Neural cell (in vitro differentiated cells): Measurements from ENCODE around the gene RUNX1. TPM values are rescaled to one million over a fixed set of nuclear protein-coding genes. Genes with fewer than 3 reads are reported as not detected.

Experiments
- H2AFZ ChIP-seq: fragments of 200-600, 300-800 bp; sonication (generic), shearing (Covaris generic); 2 replicates; pipeline ENCODE4 v1.6.0; 2014; ENCODE audit warnings: low read depth, mild to moderate bottlenecking, antibody characterized with exemption, low read length, moderate library complexity
- H3F3A ChIP-seq: fragments of 200-600 bp; shearing (Covaris generic); 2 replicates; pipeline ENCODE4 v1.6.1; 2016; ENCODE audit warnings: mild to moderate bottlenecking, moderate library complexity, mixed read lengths, antibody characterized with exemption, low read length; ENCODE audit not compliant: insufficient read depth, poor library complexity, severe bottlenecking
- H3K27ac ChIP-seq: fragments of 200-600, 300-800 bp; sonication (generic), shearing (Covaris generic); 2 replicates; pipeline ENCODE4 v1.5.1; 2014; ENCODE audit warnings: mild to moderate bottlenecking, low read length, moderate library complexity
- H3K27me3 ChIP-seq: fragments of 300-800, 200-600 bp; sonication (generic), shearing (Covaris generic); 2 replicates; pipeline ENCODE4 v1.6.0; 2014; ENCODE audit warnings: mild to moderate bottlenecking, low read depth, low read length, moderate library complexity; ENCODE audit not compliant: insufficient read depth
- H3K36me3 ChIP-seq: fragments of 300-800, 200-600 bp; sonication (generic), shearing (Covaris generic); 2 replicates; pipeline ENCODE4 v1.5.1; 2014; ENCODE audit warnings: mild to moderate bottlenecking, antibody characterized with exemption, low read length, moderate library complexity; ENCODE audit not compliant: insufficient read depth
- H3K4me2 ChIP-seq: fragments of 300-800, 200-600 bp; sonication (generic), shearing (Covaris generic); 2 replicates; pipeline ENCODE4 v1.6.0; 2014; ENCODE audit warnings: mild to moderate bottlenecking, low read length
- H3K4me3 ChIP-seq: fragments of 300-800, 200-600 bp; sonication (generic), shearing (Covaris generic); 2 replicates; pipeline ENCODE4 v1.5.1; 2014; ENCODE audit warnings: mild to moderate bottlenecking, low read length, moderate library complexity
- H3K79me2 ChIP-seq: fragments of 200-600 bp; shearing (Covaris generic); replicated peaks from 2 replicates; pipeline ENCODE4 v1.6.0; 2014; ENCODE audit warnings: mild to moderate bottlenecking, low read length, moderate library complexity; ENCODE audit not compliant: insufficient read depth
- H3K9ac ChIP-seq: fragments of 300-800, 200-600 bp; sonication (generic), shearing (Covaris generic); 2 replicates; pipeline ENCODE4 v1.6.1; 2016; ENCODE audit warnings: mild to moderate bottlenecking, low read length, mixed read lengths
- H3K9me2 ChIP-seq: fragments of 200-600 bp; shearing (Covaris generic); 2 replicates; pipeline ENCODE4 v1.6.1; 2016; ENCODE audit warnings: mild to moderate bottlenecking, low read length, mixed read lengths; ENCODE audit not compliant: insufficient read depth
- H3K9me3 ChIP-seq: fragments of 200-600, 300-800 bp; sonication (generic), shearing (Covaris generic); 2 replicates; pipeline ENCODE4 v1.6.1; 2016; ENCODE audit warnings: mild to moderate bottlenecking, mixed run types, low read length, moderate library complexity, mixed read lengths
- H4K20me1 ChIP-seq: fragments of 200-600 bp; shearing (Covaris generic); 2 replicates; pipeline ENCODE4 v1.6.1; 2016; ENCODE audit warnings: mild to moderate bottlenecking, mixed run types; ENCODE audit not compliant: insufficient read depth
- EP300 ChIP-seq: fragments of 450-650 bp; conservative IDR thresholded peaks from 2 replicates; pipeline ENCODE4 v1.6.1; 2014; ENCODE audit warnings: antibody characterized with exemption, mild to moderate bottlenecking, moderate library complexity; ENCODE audit not compliant: poor library complexity, severe bottlenecking
- EZH2 ChIP-seq: fragments of 200-600, 300-800 bp; shearing (Covaris generic), sonication (generic); IDR thresholded peaks from 2 replicates; pipeline ENCODE4 v1.6.1; 2014; ENCODE audit warnings: antibody characterized with exemption, low read length, borderline replicate concordance, mild to moderate bottlenecking; ENCODE audit not compliant: insufficient read depth, poor library complexity, severe bottlenecking
- MXI1 ChIP-seq: fragments of 450-650 bp; conservative IDR thresholded peaks from 2 replicates; pipeline ENCODE4 v1.6.1; 2014; ENCODE audit warnings: antibody characterized with exemption, mild to moderate bottlenecking; ENCODE audit not compliant: poor library complexity, severe bottlenecking
- POLR2AphosphoS5 ChIP-seq: IDR thresholded peaks from 2 replicates; pipeline ENCODE4 v1.6.1; 2012
- RAD21 ChIP-seq: fragments of 450-650 bp; conservative IDR thresholded peaks from 2 replicates; pipeline ENCODE4 v1.6.1; 2014; ENCODE audit warnings: antibody characterized with exemption, mild to moderate bottlenecking, moderate library complexity
- SMC3 ChIP-seq: fragments of 450-650 bp; conservative IDR thresholded peaks from 2 replicates; pipeline ENCODE4 v1.6.1; 2014; ENCODE audit warnings: antibody characterized with exemption, mild to moderate bottlenecking, moderate library complexity; ENCODE audit not compliant: poor library complexity
- TAF1 ChIP-seq: IDR thresholded peaks from 2 replicates; pipeline ENCODE4 v1.6.1; 2012; ENCODE audit warnings: low read depth
- polyA plus RNA-seq: library from polyadenylated mRNA; depleted of rRNA; stranded (reverse); fragments of >200 nt; gene quantifications from 2 replicates; pipeline ENCODE4 v1.2.3, GENCODE V29; 2014
- TF ChIP-seq, protein P1 (sequence below): fragments of 450-650 bp; IDR thresholded peaks from 2 replicates; pipeline ENCODE4 v1.5.1; 2014; ENCODE audit warnings: antibody characterized with exemption, mild to moderate bottlenecking, moderate library complexity; ENCODE audit not compliant: poor library complexity, severe bottlenecking
- TF ChIP-seq, protein P2 (sequence below): IDR thresholded peaks from 2 replicates; pipeline ENCODE4 v1.6.1; 2012; ENCODE audit warnings: borderline replicate concordance

The RUNX1 gene
- polyA plus RNA-seq, 1 donor from 2014 or later = not detected

DNA sequence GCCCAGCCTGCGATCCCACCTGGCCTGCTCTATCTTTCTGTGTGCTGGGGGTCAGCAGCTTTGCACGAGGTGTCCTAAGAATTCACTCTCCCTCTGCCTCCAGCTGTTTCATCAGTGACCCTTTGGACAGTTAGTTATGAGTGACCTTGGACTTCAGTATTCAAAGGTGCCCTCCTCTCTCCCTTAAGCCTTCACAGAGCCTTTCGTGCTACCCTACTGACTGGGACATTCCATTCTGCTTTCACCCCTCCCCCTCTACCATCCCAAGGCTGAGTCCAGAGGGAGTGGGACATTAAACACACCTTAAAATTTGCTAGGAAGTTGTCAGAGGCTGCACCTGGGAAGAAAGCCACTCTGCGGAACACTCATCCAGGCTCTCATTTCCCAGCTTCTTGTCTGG lies 208.4 kb downstream of the RUNX1 start:
- Histone ChIP-seq H3K27ac (no peak overlapping the region), H4K20me1 (no peaks in the 10 kb centered on the region), H3K4me3 (no peak overlapping the region), H3K27me3 (no peaks in the 10 kb centered on the region), H3K4me2 (no peak overlapping the region), H2AFZ (no peak overlapping the region), H3F3A (no peaks in the 10 kb centered on the region), H3K36me3 (no peaks in the 10 kb centered on the region), H3K9me2 (no peaks in the 10 kb centered on the region), H3K9ac (no peak overlapping the region), H3K9me3 (no peaks in the 10 kb centered on the region), H3K79me2 (no peaks in the 10 kb centered on the region)
- TF ChIP-seq TAF1 (no peak), SMC3 (no peak), POLR2AphosphoS5 (no peak), EZH2 (no peak), EP300 (no peak), RAD21 (no peak), MXI1 (no peak)
- TF ChIP-seq, protein P1, sequence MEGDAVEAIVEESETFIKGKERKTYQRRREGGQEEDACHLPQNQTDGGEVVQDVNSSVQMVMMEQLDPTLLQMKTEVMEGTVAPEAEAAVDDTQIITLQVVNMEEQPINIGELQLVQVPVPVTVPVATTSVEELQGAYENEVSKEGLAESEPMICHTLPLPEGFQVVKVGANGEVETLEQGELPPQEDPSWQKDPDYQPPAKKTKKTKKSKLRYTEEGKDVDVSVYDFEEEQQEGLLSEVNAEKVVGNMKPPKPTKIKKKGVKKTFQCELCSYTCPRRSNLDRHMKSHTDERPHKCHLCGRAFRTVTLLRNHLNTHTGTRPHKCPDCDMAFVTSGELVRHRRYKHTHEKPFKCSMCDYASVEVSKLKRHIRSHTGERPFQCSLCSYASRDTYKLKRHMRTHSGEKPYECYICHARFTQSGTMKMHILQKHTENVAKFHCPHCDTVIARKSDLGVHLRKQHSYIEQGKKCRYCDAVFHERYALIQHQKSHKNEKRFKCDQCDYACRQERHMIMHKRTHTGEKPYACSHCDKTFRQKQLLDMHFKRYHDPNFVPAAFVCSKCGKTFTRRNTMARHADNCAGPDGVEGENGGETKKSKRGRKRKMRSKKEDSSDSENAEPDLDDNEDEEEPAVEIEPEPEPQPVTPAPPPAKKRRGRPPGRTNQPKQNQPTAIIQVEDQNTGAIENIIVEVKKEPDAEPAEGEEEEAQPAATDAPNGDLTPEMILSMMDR = no peak
- TF ChIP-seq, protein P2, sequence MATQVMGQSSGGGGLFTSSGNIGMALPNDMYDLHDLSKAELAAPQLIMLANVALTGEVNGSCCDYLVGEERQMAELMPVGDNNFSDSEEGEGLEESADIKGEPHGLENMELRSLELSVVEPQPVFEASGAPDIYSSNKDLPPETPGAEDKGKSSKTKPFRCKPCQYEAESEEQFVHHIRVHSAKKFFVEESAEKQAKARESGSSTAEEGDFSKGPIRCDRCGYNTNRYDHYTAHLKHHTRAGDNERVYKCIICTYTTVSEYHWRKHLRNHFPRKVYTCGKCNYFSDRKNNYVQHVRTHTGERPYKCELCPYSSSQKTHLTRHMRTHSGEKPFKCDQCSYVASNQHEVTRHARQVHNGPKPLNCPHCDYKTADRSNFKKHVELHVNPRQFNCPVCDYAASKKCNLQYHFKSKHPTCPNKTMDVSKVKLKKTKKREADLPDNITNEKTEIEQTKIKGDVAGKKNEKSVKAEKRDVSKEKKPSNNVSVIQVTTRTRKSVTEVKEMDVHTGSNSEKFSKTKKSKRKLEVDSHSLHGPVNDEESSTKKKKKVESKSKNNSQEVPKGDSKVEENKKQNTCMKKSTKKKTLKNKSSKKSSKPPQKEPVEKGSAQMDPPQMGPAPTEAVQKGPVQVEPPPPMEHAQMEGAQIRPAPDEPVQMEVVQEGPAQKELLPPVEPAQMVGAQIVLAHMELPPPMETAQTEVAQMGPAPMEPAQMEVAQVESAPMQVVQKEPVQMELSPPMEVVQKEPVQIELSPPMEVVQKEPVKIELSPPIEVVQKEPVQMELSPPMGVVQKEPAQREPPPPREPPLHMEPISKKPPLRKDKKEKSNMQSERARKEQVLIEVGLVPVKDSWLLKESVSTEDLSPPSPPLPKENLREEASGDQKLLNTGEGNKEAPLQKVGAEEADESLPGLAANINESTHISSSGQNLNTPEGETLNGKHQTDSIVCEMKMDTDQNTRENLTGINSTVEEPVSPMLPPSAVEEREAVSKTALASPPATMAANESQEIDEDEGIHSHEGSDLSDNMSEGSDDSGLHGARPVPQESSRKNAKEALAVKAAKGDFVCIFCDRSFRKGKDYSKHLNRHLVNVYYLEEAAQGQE = no peak

DNA sequence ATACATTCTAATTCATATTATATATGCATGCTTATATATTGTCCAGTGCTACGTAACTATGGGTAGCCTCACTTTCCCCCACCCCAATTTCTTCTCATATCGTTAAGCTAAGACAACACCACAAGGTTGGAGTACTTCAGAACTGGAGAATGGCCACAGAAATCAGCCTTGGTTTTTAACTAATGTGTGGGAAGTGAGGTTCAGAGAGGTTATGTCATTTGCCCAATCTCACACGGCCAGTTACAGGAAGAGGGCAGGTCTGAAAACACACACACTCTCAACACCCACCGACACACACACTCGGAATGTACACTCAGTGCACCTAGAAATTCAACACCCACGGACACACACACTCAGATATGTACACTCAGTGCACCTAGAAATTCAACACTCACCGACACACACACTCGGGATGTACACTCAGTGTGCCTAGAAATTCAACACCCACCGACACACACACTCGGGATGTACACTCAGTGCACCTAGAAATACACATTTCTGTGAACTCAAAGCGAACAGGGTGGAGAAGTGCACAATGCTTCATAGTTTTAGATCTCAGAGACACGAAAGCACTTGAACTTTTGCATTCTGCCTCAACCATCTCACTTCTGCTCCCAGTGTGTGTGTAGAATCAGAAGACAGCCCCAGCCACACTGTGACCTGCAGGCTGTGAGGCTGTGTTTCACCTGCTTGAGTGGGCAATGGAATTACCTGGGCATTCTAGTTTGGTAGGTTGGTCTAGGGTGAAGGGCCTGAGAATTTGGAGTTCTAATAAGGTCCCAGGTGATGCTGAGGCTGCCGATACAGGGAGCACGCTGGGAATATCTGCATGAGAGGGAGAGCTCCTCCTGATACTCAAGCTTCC lies 209.9 kb downstream of the RUNX1 start:
- Histone ChIP-seq H4K20me1 (no peaks in the 10 kb centered on the region), H3K4me2 (no peak overlapping the region), H3K27ac (no peak overlapping the region), H2AFZ (no peak overlapping the region), H3F3A (no peaks in the 10 kb centered on the region), H3K36me3 (no peaks in the 10 kb centered on the region), H3K9me2 (no peaks in the 10 kb centered on the region), H3K9me3 (no peaks in the 10 kb centered on the region), H3K27me3 (no peaks in the 10 kb centered on the region), H3K9ac (no peak overlapping the region), H3K79me2 (no peaks in the 10 kb centered on the region), H3K4me3 (no peak overlapping the region)
- TF ChIP-seq EZH2 (no peak), RAD21 (no peak), TAF1 (no peak), MXI1 (no peak), EP300 (no peak), SMC3 (no peak), POLR2AphosphoS5 (no peak)
- TF ChIP-seq, protein P1 = no peak
- TF ChIP-seq, protein P2 = no peak
